Measurements from ENCODE around the gene KRABD2.

Gene KRABD2

GRCh38 chr17:8369944-8370343 is 6.6 kb downstream of the KRABD2 start:
- peaks cover 7 to 15% (median 10%) of the 10 kb centered on the region in 4 donors for H3K4me1 ChIP-seq
- TF ChIP-seq CTCF (IDR thresholded peaks at IDR 0.05): no peak
- TF ChIP-seq POLR2A (IDR thresholded peaks at IDR 0.05; ENCODE audit: low read depth): no peak
- TF ChIP-seq POLR2AphosphoS5 (IDR thresholded peaks at IDR 0.05): no peak
- no peak for TF ChIP-seq EP300 (IDR thresholded peaks at IDR 0.05)
- no peak for DNase-seq (ENCODE audit: extremely low spot score)
- peaks cover 15 to 40% (median 31%) of the 10 kb centered on the region in 4 donors for H3K36me3 ChIP-seq
- no peak overlapping the region for H3K27ac ChIP-seq (replicated peaks in 1 of 4)
- no peaks in the 10 kb centered on the region for H3K9me3 ChIP-seq
- intact Hi-C loops (cut with DNase I): no loop called here
- H3K4me3 ChIP-seq: no peak overlapping the region
- no peaks in the 10 kb centered on the region for H3K27me3 ChIP-seq
- 91% methylated on average over 8 of the region's 8 CpGs for WGBS

GRCh38 chr17:8368193-8368592 is 8.3 kb downstream of the KRABD2 start:
- Histone ChIP-seq H3K4me3 (no peak overlapping the region), H3K27me3 (no peaks in the 10 kb centered on the region), H3K9me3 (no peaks in the 10 kb centered on the region), H3K27ac (replicated peaks in 1 of 4) (no peak overlapping the region), H3K36me3 (peaks cover 15 to 46% (median 34%) of the 10 kb centered on the region in 4 donors), H3K4me1 (peaks cover 4 to 23% (median 6%) of the 10 kb centered on the region in 4 donors)
- no peak for TF ChIP-seq CTCF (IDR thresholded peaks at IDR 0.05)
- 92% methylated on average over 3 of the region's 3 CpGs for WGBS
- intact Hi-C loops (cut with DNase I): no loop called here
- DNase-seq (ENCODE audit: extremely low spot score): no peak

- H3K27ac ChIP-seq (replicated peaks in 1 of 4): peak overlapping the region; percentile 19 to 72 (median 45)
- DNase-seq (ENCODE audit: extremely low spot score): no peak
- H3K4me3 ChIP-seq: no peak overlapping the region
- H3K9me3 ChIP-seq: no peaks in the 10 kb centered on the region
- peaks cover 15 to 42% (median 31%) of the 10 kb centered on the region in 4 donors for H3K36me3 ChIP-seq
- no peaks in the 10 kb centered on the region for H3K27me3 ChIP-seq
- TF ChIP-seq EP300 (IDR thresholded peaks at IDR 0.05) (no peak), POLR2A (IDR thresholded peaks at IDR 0.05; ENCODE audit: low read depth) (no peak), POLR2AphosphoS5 (IDR thresholded peaks at IDR 0.05) (peak in 1 of 2 donors; percentile 61), CTCF (IDR thresholded peaks at IDR 0.05) (no peak)
- WGBS: 58% methylated on average over 2 of the region's 2 CpGs
- intact Hi-C loops (cut with DNase I): no loop called here
- H3K4me1 ChIP-seq: peaks cover 4 to 33% (median 7%) of the 10 kb centered on the region in 4 donors
Observed at GRCh38 chr17:8366231-8366630, 10.3 kb downstream of the KRABD2 start.

- Histone ChIP-seq H3K27me3 (no peaks in the 10 kb centered on the region), H3K36me3 (peaks cover 13 to 33% (median 24%) of the 10 kb centered on the region in 4 donors), H3K9me3 (no peaks in the 10 kb centered on the region), H3K27ac (replicated peaks in 1 of 4) (peak overlapping the region in 3 of 4 donors; percentile 26 to 72 (median 59)), H3K4me1 (peaks cover 4 to 35% (median 10%) of the 10 kb centered on the region in 4 donors), H3K4me3 (no peak overlapping the region)
- intact Hi-C loops (cut with DNase I): no loop called here
- TF ChIP-seq CTCF (IDR thresholded peaks at IDR 0.05) (no peak), EP300 (IDR thresholded peaks at IDR 0.05) (peak; percentile 40), POLR2AphosphoS5 (IDR thresholded peaks at IDR 0.05) (peak; percentile 49 to 68)
- no peak for DNase-seq (ENCODE audit: extremely low spot score)
- 75% methylated on average over 1 of the region's 1 CpG for WGBS
Observed at GRCh38 chr17:8365143-8365542, 11.4 kb downstream of the KRABD2 start.

- H3K27ac ChIP-seq (replicated peaks in 1 of 4): no peak overlapping the region
- H3K27me3 ChIP-seq: no peaks in the 10 kb centered on the region
- H3K4me3 ChIP-seq: no peak overlapping the region
- DNase-seq (ENCODE audit: extremely low spot score): no peak
- H3K36me3 ChIP-seq: peaks cover 0 to 17% (median 5%) of the 10 kb centered on the region in 4 donors
- H3K9me3 ChIP-seq: no peaks in the 10 kb centered on the region
- WGBS: 91% methylated on average over 4 of the region's 4 CpGs
- intact Hi-C loops (cut with DNase I): no loop called here
- peaks cover 8 to 38% (median 15%) of the 10 kb centered on the region in 4 donors for H3K4me1 ChIP-seq
- no peak for TF ChIP-seq CTCF (IDR thresholded peaks at IDR 0.05)
- no peak for TF ChIP-seq POLR2AphosphoS5 (IDR thresholded peaks at IDR 0.05)
- TF ChIP-seq EP300 (IDR thresholded peaks at IDR 0.05): no peak
- TF ChIP-seq POLR2A (IDR thresholded peaks at IDR 0.05; ENCODE audit: low read depth): no peak
Observed at GRCh38 chr17:8362651-8363332, 13.7 kb downstream of the KRABD2 start.
